NCI-H82 treated with DMSO at 0.1 percent for 48 hours (cell line): ENCODE results near the gene DENND1A.
A peak's percentile ranks its signal among the peaks of the same experiment; 100 is the strongest.

Source experiments
- DNase-seq: peaks from one replicate; lab custom pipeline; 2025; ENCODE audit not compliant: unreplicated experiment; lab: John Stamatoyannopoulos, UW

Gene DENND1A

DNA sequence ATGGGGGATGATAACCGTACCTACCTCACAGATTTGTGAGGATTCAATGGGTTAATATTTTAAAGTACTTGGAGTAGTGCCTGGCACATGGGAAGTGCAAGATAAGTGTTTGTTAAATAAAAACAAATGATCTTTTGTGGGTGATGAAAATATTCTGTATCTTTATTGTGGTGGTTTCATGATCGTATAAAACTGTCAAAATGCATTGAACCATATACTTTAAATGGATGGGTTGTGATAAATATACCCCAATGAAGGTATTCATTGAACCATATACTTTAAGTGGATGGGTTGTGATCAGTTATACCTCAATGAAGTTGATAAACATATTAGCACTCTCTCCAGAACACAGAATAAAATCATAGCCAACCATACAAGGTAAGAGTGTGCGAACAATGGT lies 339.4 kb downstream of the DENND1A start:
- DNase-seq: no peak

- no peak for DNase-seq
These were observed 340.3 kb downstream of the DENND1A start for GRCh38 chr9:123589361-123590239.

DNA sequence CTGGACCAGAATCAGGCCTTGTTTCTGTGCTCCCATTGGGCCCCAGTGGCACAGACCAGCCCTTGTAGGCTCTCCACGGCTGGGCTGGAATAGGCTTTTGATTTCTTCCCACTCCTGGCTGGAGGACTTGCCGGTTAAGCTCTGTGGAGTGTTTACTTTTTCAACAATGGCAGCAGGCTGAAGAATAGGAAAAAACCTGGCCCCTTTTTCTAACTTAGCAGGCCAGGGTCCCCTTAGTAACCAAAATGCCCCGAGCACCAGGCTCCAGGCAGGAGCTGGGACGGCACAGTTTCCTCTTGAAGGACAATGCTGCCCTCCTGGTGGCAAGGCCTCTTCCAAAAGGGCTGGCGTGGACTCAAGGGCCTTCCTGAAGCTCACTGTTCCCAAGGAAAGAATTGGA lies 343.7 kb downstream of the DENND1A start:
- DNase-seq: no peak

DNA sequence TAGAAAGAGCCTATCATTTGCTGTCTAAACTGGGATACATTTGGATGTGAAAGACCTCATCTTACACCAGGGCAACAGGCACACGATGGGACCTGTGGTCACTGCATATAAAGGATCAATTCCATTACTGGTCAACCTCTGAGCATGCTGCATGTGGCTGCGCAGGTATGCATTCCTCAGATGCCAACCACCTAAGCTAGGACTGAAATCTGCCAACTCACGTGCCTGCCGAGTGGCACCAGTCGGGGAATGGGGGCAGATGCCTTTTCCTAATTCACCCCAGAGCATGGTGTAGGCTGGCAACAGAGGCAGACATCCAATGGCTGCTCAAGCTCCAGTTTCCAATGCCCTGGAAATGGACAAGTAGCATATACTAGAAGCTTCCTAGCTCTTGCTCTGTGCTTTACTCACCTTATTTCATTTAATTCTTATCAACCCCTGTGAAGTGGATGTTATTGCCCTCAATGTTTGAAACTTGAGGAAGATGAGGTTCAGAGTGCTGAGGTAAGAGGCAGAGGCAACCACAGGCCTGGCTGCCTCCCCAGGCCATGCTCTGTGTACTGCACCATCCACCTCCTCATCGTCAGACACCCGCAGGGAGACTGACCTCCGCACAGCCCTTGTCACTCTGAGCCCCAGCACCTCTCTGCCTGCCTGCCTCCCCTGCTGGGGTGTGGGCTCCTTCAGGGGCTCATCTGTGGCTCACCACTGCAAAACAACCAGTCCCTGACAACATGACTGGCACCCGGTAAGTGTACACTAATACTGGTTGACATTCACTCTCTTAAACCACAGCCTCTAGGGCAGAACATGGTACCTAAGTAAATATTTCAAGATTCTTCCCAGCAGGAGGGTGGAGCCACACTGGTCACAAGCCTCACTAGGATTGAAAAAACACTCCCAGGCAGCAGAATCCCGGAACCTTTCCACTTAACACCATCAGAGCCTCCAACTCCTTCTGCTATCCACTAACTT lies 345.4 kb downstream of the DENND1A start:
- no peak for DNase-seq

- no peak for DNase-seq
These were observed 346.3 kb downstream of the DENND1A start for GRCh38 chr9:123583646-123584045.

DNA sequence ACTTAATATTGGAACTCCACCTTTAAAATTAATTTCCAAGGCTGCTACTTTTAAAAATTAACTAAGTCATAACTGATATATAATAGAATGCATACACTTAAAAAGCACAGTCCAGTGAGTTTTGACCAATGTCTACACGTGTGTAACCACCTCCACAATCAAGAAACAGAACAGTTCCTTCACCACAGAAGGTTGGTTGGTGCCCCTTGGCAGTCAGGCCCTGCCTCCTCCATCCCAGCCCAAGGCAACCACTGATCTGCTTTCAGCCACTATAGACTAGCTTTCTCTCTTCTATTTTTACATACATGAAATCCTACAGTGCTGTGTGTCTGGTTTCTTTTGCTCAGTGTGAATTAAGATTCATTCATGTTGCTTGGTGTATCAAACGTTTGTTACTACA lies 358.7 kb downstream of the DENND1A start:
- DNase-seq: no peak

DNA sequence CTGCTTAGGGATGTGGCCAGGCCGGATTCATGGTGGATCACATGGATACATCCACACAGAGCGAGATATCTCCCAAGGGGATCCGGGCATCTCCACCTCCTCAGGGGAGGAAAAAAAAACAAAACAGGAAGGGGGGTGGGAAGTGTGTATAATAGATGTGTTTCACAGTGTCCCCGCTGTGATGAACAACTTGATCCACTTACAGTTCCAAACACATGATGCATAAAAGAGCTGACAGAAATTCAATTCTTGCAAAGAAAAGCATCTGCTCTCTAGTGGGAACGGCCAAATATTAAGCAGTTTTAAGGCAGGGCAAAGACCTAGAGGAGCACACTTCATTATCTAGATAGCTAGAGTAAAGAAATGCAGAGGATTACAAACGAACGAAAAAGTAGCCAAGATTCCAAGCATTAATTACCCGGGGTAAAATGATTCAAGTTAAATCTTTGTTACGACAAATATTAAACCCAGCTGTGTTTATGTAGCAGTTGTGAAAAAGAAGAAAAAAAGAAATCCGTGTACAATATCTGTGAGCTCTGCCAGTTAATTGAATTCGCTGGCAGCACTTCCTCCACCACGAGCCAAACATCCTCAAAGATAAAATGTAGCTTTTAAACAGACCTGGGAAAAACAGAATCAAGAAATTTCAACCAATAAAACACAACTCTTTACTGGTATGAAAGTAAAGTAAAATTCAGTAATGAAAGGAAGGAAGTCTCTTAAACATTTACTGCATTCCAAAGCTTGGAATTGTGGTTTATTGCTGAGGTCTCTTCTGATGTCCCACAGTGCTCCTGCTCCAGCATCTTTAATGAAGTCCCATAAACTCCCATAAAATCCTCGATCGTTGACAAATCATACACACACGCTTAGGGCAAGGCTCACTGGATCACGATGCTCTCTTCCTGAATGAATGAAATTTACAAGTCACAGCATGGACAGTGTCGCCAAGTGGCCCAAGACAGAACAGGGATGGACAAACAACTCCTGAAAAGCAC lies 360.9 kb downstream of the DENND1A start:
- no peak for DNase-seq

GRCh38 chr9:123567013-123567412 lies 362.9 kb downstream of the DENND1A start:
- DNase-seq: no peak

DNA sequence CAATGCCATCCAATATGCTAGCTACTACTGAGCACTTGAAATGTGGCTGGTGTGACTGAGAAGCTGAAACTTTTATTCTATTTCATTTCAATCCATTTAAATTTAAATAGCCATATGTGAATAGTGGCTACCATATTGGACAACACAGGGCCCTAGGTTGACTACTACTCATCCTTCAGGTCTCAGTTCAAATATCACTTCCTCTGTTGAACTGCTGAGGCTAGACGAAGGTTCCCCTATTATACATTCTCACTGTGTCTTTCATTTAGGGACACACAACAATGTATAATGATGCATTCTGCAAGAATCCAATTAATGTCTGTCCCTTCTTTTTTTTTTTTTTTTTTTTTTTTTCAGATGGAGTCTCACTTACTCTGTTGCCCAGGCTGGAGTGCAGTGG lies 365.3 kb downstream of the DENND1A start:
- no peak for DNase-seq

GRCh38 chr9:123562844-123563346 lies 367.0 kb downstream of the DENND1A start:
- no peak for DNase-seq

GRCh38 chr9:123561046-123561445 lies 368.9 kb downstream of the DENND1A start:
- no peak for DNase-seq

GRCh38 chr9:123556464-123557435 lies 373.2 kb downstream of the DENND1A start:
- no peak for DNase-seq

DNA sequence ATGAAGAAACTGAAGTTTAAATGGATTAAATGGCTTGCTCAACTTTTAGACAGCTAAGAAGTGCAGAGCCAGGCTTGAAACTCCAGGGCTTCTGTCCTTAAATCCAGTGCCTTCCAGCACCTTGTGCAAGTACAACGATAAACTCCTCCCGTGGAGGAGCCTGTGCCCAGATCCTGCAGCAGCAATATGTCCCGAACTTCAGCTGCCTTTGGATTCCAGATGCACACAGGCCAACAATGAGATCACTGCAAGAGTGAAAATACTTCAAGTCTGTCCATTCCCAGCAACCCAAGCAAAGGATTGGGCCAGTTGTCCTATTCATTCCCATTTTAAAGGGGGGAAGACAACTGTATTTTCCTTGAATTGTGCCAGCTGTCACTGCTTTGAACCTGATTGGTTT lies 374.3 kb downstream of the DENND1A start:
- DNase-seq: no peak

GRCh38 chr9:123552530-123552929 lies 377.4 kb downstream of the DENND1A start:
- DNase-seq: no peak

- no peak for DNase-seq
These were observed 378.2 kb downstream of the DENND1A start for GRCh38 chr9:123551734-123552133.

DNA sequence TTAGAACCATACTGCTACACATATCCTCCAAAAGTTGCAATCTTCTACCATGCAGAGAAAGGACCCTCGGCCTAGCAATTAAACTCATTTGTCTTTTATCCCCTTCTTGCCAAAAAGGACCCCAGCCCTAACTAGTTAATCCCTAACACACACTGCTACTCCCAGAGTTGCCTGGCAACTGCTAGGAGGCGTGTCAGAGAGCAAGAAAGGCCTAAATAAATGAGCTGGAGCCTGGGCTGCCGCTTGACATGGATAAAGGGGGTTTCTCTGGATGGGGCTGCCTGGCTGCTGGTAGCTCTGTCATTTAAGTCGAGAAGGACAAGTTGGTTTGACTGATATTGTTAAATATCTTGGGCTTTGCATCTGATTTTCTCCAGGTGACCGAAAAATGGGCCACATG lies 379.1 kb downstream of the DENND1A start:
- DNase-seq: peak; percentile 62

DNA sequence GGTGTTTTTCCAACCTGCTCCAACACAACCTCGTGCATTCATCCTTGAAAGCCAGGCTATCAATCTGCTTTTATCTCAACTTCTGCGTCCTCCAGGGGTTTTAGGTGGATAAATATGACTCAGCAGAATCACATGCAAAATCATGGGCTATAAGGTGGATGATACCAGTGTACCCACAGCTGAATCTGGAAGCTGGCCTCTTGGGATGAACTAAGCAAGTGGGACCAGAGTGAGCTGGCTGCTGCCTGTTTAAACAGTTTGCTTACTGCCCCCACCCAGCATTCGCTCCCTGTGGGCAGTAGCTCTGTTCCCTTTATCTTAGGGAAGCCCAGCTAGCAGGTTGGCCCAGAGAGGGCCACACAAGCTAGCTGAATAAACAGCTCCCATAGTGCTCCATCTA lies 379.9 kb downstream of the DENND1A start:
- no peak for DNase-seq

- DNase-seq: no peak
These were observed 381.0 kb downstream of the DENND1A start for GRCh38 chr9:123548741-123549545.
